CD1c-positive myeloid dendritic cell (primary cell): ENCODE measurements around the gene TMEM171.
A peak's percentile ranks its signal among the peaks of the same experiment; 100 is the strongest.

ENCODE experiments used
- DNase-seq: peaks from one replicate; pipeline ENCODE4 v3.0.0-alpha.2; 2016; ENCODE audit errors: extremely low spot score

TMEM171 gene

DNA sequence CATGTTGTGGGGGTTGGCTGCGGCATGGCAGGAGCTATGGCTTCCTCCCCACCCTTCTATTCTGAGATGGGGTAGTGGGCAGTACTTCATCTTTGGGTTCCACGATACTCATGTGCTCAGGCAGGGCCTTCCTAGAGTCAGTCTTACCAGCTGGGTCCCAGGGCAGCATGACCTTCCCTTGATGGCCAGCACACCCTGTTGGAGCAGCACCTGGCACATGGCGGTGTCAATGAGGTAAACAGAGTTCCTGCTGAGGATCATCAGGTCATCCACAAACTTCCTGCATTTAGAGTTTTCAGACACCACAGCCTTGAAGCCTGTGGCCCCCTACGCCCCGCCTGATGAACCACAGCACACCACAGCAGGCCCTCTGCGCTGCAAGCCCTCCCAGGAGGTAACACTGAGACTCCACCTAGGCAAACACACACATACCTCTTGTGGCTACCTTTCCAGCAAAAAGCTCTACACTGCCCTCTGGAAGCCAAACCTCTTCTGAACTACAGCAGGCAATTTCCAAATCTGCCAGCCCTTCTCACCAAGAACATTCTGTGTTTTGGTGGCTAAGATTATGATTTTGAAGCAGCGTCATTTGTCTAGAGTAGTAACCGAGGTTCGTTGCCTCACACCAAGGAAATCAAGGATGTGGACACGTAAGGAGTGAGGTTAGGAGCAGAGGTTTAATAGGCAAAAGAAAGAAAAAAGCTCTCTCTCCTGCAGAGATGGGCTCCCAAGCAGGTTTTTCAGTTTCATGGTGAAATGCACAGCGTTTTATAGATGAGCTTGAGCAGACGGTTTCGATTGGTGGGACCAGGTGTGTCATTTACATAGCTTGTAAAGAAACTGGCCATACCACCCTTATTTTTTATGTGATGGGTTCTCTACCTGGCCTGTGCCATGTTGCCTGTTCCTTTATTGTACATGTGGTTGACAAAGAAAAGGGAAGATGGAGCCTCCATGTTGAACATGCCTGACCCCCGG lies 32.3 kb downstream of the TMEM171 start:
- no peak for DNase-seq

DNA sequence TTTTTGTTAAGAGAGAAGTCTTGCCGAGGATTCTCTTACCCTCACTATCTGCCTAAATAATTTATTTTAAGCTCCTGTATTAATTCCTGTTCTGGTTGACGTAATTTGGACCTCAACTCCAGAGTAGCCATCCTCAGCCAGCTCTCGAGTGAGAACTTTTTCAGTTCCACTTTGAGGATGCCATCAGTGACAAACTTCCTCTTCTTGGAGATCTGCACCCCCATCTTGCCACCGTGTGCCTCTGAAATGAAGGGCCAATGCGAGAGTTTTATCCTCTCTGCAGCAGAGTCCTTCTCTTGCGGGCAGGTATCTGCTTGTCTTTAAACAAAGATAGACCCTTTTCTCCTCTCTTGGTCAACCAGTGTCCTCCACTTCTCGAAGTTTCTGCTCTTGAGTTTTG lies 33.1 kb downstream of the TMEM171 start:
- DNase-seq: peak; percentile 40

DNA sequence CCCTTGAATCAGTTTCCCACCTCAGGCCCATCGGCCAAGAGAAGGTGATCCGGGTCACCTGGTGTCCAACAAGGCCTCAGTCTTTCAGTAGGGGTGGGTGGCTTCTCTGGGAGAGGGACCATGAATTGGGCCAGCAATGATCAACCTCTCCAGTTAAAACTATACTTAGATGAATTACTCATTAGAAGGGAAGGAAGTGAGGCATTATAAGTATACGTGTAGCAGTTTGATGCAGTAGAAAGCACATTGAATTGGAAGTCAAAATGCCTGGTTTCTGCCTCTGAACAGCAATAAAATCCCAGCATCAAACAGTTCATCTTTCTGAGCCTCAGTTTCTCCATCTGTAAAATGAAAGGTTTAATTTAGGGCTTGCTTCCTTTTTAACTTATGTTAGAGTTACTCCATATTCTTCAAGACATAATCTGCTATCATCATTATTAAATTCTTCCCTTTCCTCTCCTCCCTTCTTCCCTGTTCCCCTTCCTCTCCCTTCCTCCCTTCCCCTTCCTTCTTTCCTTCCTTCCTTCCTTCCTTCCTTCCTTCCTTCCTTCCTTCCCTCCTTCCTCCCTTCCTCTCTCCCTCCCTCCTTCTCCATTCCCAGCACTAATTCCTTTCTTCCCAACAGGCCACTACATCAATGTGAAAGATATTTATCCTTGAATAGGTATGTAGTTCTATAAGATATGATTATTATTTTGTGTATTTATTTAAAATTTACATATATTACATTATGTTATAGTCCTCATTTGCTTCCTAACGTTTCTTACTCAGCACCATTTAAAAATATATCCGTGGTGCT lies 34.0 kb downstream of the TMEM171 start:
- DNase-seq: no peak

DNA sequence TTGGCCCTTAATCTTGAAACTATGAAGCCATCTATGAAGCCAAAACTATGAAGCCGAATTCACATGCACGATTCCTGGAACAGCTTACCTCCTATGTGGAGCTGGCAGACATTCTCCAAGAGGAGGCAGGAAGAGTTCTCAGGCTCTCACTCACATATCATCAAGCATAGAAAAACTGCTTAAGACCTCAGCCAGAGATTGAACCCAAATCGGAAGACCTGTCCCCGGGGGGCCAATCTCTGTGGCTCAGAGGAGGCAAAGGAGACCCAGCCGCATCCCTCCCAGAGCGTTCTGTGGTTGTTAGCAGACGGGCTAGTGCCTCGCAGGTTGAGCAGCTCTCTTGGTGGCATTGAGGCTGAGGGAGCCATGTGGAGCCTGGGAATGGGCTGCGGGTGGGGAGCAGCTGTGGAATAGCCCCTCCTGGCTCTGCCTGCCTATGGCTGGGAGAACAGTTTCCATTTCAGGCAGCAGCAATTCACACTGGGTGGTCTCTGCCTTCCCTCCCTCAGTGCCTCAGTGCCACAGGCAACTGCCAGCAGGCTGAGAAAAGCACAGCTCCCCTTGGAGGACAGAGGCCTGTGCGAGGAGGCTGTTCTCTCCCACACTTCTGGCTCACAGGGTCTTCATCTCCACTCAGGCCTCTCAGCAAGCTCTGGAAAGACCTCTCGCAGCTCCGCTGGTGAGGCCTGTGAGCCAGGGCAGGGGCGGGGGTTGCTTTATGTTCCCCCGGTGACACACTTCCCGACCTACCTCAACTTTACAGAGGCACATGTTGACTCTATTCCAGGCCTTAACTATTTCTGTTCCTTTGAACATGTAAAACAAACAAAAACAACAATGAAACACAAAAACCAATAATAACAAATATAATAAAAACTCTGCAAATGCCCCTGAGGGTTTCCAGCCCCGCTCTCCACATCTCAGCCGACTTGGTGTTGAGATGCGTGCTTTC lies 35.2 kb downstream of the TMEM171 start:
- DNase-seq: no peak

DNA sequence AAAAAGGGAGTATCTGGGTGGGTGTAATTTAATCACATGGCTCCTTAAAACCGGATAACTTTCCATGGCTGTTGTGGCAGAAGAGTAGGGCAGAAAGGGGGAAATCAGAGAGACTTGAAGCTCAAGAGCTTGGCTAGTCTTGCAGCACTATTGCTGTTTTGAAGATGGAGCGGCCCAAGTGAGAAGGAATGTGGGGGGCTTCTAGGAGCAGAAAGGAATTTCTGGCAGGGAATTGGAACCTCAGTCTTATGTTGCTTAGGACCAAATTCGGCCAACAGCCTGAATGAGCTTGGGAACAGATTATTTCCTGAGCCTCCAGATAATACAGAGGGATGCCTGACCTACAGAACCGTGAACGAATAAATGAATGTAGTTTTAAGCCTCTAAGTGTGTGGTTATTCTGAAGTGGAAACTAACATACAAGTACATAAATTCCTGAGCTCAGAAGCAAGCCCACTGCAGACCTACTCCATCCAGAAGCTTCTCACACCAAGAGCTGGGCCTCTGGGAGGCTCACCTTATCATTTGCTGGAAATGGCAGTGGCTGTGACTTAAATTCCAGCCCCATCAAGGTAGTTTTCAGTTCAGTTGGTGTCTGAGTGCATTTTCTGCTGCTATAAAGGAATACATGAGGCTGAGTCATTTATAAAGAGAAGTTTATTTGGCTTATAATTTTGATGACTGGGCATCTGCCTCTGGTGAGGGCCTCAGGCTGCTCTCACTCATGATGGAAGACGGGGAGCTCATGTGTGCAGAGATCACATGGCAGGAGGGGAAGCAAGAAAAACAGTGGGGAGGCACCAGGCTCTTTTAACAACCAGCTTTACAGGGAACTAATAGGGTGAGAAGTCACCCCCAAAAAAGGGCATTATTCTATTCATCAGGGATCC lies 37.3 kb downstream of the TMEM171 start:
- no peak for DNase-seq

DNA sequence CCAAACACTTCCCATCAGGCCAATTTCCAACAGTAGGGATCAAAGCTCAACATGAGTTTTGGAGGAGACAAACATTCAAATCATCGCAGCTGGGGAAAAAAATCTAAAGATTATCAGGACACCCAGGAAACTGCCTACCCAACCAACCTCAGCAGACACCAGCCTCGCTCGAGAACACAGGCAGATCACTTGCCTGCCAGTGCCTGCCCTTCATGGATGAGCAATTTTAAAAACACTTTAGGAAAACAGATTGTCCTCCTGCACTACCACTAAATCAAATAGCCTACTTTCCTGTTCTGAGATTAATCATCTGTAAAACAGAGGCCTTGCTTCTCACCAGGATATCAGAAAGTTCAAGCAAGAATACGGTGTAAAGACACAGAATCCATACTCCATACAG lies 37.9 kb downstream of the TMEM171 start:
- DNase-seq: no peak

DNA sequence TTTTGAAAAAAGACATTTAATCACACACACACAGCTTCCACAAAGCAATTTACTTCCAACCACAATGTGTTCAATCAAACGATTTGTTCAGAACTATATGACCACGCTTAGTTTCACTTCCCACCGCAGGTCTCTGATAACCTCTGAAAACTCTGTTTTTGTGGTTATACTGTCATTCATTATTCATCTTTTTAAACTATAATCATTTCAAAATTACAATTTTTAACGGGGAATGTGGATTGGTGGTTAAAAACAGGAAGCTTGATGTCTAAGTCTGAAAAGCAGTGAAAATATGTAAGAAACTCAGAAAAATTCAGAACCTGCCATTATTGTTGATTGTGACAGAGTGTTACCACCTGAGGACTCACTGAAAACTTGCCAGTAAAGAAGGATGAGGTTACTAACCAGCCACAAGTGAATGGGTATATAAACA lies 39.9 kb downstream of the TMEM171 start:
- DNase-seq: peak; percentile 41

DNA sequence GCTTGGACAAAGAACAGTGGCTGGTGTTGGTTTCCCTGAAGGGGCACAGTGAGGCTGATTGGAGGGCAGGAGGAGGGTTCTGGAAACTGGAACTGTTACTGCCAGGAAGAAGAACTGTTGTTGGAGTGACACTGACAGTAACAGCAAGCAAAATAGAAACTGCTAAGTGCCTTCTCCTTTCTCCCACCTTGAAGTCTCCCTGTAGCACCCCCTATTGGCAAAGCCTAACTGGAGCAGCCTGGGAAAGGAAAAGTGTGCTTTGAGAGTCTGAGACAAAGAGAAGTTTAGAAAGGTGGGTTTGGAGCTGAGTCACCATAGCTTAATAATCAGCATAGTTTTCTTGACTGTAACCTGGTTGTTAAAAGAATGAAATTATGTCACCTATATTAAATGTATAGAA lies 50.1 kb downstream of the TMEM171 start:
- peak; percentile 44 for DNase-seq

DNA sequence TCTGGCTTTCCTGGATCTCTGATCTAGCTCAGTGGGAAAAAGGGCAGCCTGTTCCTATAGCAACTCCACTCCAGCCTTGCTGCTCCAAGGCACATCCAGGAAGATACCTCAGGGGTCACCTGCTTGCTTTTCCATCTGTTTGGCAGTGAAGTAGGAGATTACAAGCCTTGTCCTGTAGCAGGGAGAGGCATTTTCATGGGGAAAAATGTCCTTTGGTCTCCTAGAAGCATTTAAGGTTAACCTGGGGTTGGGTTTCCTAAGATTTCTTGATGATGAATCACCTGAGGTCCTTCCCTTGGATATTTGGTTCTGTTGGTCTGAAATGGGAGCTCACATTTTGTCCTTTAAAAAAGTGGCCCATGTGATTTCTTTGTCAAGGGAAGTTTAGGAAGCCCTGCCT lies 51.1 kb downstream of the TMEM171 start:
- no peak for DNase-seq

DNA sequence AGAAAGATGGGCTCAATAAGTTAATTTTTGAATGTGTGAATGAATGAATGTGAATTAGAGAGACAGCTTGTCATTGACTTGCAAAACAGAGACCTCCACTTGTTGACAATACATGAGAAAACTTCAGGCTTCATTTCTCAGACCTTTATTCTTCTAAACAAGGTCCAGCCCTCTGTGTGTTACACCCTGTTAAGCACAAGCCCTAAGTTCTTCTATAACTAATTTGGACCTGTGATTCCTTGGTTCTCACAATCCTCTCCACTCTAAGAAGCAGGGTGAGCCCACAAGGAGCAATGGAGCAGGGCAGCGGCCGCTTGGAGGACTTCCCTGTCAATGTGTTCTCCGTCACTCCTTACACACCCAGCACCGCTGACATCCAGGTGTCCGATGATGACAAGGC lies 52.6 kb downstream of the TMEM171 start, which contains the start of gene TMEM174:
TMEM174 (plus strand) TSS at position 243 of the 400 bp plus-strand sequence; CDS start at position 294, 51 bp downstream.
- no peak for DNase-seq

DNA sequence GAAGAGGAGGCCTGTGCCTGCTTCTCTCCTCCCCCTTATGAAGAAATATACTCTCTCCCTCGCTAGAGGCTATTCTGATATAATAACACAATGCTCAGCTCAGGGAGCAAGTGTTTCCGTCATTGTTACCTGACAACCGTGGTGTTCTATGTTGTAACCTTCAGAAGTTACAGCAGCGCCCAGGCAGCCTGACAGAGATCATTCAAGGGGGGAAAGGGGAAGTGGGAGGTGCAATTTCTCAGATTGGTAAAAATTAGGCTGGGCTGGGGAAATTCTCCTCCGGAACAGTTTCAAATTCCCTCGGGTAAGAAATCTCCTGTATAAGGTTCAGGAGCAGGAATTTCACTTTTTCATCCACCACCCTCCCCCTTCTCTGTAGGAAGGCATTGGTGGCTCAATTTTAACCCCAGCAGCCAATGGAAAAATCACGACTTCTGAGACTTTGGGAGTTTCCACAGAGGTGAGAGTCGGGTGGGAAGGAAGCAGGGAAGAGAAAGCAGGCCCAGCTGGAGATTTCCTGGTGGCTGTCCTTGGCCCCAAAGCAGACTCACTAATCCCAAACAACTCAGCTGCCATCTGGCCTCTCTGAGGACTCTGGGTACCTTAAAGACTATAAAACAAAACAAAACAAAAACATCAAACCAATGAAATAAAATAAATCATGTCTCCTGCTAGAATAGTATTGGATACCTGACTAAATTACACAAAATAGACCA lies 53.9 kb downstream of the TMEM171 start:
- no peak for DNase-seq

DNA sequence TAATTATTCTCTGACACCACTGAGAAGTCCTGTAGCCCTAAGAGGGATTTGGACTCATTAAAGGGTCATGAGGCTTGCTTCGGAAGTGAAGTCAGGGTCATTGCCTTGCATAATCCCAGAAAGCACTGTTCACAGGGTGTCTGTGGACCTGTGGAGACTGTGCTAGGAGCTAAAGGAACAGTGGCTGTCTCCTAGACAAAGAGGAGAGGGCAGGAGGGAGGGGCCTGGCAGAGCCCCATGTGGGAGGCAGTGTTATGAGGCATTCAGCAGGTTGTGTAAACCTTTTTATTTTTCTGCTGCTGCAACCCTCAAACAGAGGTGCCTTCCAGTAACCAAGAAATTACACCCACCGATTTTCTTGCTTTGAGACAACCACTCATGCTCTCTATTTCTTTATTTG lies 55.9 kb downstream of the TMEM171 start:
- DNase-seq: no peak

DNA sequence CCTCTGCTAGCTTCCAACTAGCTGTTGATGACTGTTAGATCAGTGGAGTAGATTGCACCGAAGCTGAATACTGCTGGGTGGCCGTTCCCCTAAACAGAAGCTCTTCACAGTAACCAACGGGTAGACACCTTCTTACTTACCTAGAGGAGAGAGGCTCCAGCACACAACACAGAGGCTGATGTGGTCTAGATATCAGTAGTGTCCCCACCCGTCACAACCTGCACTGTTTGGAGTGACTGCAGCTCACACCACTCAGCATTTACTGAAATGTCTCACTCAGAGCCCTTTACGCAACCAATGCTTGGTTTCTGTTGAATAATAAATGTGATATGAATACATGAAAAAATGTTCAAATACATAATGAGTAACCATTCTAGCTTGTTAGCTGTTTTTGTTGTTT lies 57.9 kb downstream of the TMEM171 start:
- DNase-seq: no peak

DNA sequence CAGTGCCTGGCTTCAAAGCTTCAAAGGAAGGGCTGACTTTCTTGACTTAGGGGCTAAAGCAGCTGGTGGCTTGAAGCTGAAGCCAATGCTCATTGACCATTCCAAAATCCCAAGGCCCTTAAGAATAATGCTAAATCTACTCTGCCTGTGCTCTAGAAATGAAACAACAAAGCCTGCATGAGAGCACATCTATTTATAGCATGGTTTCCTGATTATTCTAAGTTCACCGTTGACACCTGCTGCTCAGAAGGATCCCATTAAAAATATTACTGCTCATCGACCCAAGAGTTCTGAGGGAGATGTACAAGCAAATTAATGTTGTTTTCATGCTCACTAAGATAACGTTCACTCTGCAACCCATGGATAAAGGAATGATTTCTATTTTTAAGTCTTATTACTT lies 59.4 kb downstream of the TMEM171 start:
- DNase-seq: no peak

DNA sequence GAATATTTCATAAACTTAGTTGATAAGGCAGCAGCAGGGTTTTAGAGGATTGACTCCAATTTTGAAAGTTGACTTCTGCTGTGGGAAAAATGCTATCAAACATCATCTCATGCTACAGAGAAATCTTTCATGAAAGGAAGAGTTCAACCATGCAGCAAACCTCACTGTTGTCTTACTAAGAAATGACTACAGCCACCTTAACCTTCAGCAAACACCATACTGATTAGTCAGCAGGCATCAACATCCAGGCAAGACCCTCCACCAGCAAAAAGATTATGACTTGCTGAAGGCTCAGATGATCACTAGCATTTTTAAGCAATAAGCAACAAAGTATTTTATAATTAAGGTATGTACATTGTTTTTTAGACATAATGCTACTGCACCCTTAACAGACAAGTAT lies 60.2 kb downstream of the TMEM171 start:
- DNase-seq: no peak
